Endothelial cell of umbilical vein (primary cell): ENCODE results near the gene ORM2. TPM values are rescaled to one million over a fixed set of nuclear protein-coding genes. Genes with fewer than 3 reads are reported as not detected.
A peak's percentile ranks its signal among the peaks of the same experiment; 100 is the strongest.

Experiments used
- BruUV-seq: library from RNA; stranded (reverse); fragments of 400-500 nt; replicated peaks from 2 replicates; lab custom pipeline; 2021; lab: Mats Ljungman, UMichigan
- CTCF ChIA-PET: fragments of 300-600, 350-600 bp; sonication (Branson Sonifier 250); formaldehyde crosslinking; loops from one replicate; lab custom pipeline; 2021; ENCODE audit warnings: antibody characterized with exemption, inconsistent platforms; lab: Charles Lee
- POLR2A ChIA-PET: fragments of 300-600, 350-600 bp; sonication (Branson Sonifier 250); formaldehyde crosslinking; loops from one replicate; lab custom pipeline; 2021; ENCODE audit warnings: antibody characterized with exemption, inconsistent platforms; lab: Charles Lee
- DNase-seq: peaks from one replicate; pipeline ENCODE4 v3.0.0-alpha.2; 2011; ENCODE audit warnings: low read depth, low spot score
- FAIRE-seq: peaks from 2 replicates; lab custom pipeline; 2011; peaks lifted over from hg19 to GRCh38; lab: Jason Lieb, UNC
- H2AFZ ChIP-seq: 2 replicates; pipeline ENCODE4 v1.6.0; 2012; ENCODE audit warnings: low read depth, low read length, control low read depth, inconsistent platforms
- H3K27ac ChIP-seq: 2 replicates; pipeline ENCODE4 v1.5.1; 2011; ENCODE audit warnings: low read depth, mild to moderate bottlenecking, control low read depth, low read length, moderate library complexity; ENCODE audit not compliant: insufficient read depth
- H3K27me3 ChIP-seq, 2 experiments: 2 replicates each; pipeline versions ENCODE4 v1.6.0 to v1.6.1; 2011; ENCODE audit warnings: low read length in 2 of 2, mixed read lengths in 1 of 2; ENCODE audit not compliant: control insufficient read depth in 2 of 2, insufficient read depth in 2 of 2
- H3K36me3 ChIP-seq, 2 experiments: 2 replicates in 1 of 2; 3 replicates in 1 of 2; pipeline ENCODE4 v1.5.1; 2011; ENCODE audit warnings: low read length in 2 of 2, mild to moderate bottlenecking in 1 of 2, moderate library complexity in 1 of 2; ENCODE audit not compliant: control insufficient read depth in 2 of 2, insufficient read depth in 2 of 2; ENCODE audit errors: extremely low read depth in 1 of 2
- H3K4me1 ChIP-seq: 3 replicates; pipeline ENCODE4 v1.5.1; 2011; ENCODE audit warnings: mild to moderate bottlenecking, low read length; ENCODE audit not compliant: control insufficient read depth, insufficient read depth; ENCODE audit errors: extremely low read depth
- H3K4me2 ChIP-seq: 2 replicates; pipeline ENCODE4 v1.6.1; 2011; ENCODE audit warnings: low read length, control low read depth, mixed read lengths; ENCODE audit not compliant: insufficient read depth
- H3K4me3 ChIP-seq, 3 experiments: fragments of 200-600 bp in 1 of 3; sonication (generic), shearing (Covaris generic) in 1 of 3; replicated peaks in 1 of 3; 2 replicates each; pipeline ENCODE4 v1.5.1; 2011 to 2016; ENCODE audit warnings: control low read depth in 3 of 3, low read length in 3 of 3, mild to moderate bottlenecking in 2 of 3, inconsistent platforms in 1 of 3, low read depth in 1 of 3, moderate library complexity in 1 of 3; ENCODE audit not compliant: insufficient read depth in 1 of 3
- H3K79me2 ChIP-seq: 2 replicates; pipeline ENCODE4 v1.6.0; 2012; ENCODE audit warnings: low read length, inconsistent platforms; ENCODE audit not compliant: control insufficient read depth, insufficient read depth
- H3K9ac ChIP-seq: replicated peaks from 2 replicates; pipeline ENCODE3; 2011; ENCODE audit warnings: low read length, control low read depth; ENCODE audit not compliant: insufficient read depth; ENCODE audit errors: extremely low read depth
- H3K9me1 ChIP-seq: replicated peaks from 3 replicates; pipeline ENCODE4 v1.6.0; 2011; ENCODE audit warnings: mild to moderate bottlenecking, low read length; ENCODE audit not compliant: control insufficient read depth, insufficient read depth; ENCODE audit errors: extremely low read depth
- H3K9me3 ChIP-seq: replicated peaks from 2 replicates; pipeline ENCODE4 v1.5.1; 2012; ENCODE audit warnings: low read length, inconsistent platforms; ENCODE audit not compliant: control insufficient read depth, insufficient read depth
- H4K20me1 ChIP-seq: replicated peaks from 2 replicates; pipeline ENCODE3; 2011; ENCODE audit warnings: mild to moderate bottlenecking, low read length; ENCODE audit not compliant: control insufficient read depth, insufficient read depth; ENCODE audit errors: extremely low read depth
- CTCF ChIP-seq, 2 donors: IDR thresholded peaks; 1 replicate in 1 of 2; 2 replicates in 1 of 2; pipeline ENCODE4 v1.5.1; 2011; ENCODE audit warnings: low read length in 2 of 2, mild to moderate bottlenecking in 2 of 2, moderate library complexity in 2 of 2, control low read depth in 1 of 2, inconsistent platforms in 1 of 2, low read depth in 1 of 2; ENCODE audit not compliant: insufficient read depth in 1 of 2; ENCODE audit errors: extremely low read depth in 1 of 2
- EZH2 ChIP-seq: IDR thresholded peaks from 2 replicates; pipeline ENCODE4 v1.6.1; 2012; ENCODE audit warnings: borderline replicate concordance, low read depth, mild to moderate bottlenecking, moderate library complexity, low read length, inconsistent platforms; ENCODE audit not compliant: severe bottlenecking
- GATA2 ChIP-seq: IDR thresholded peaks from 2 replicates; pipeline ENCODE4 v1.7.0; 2011; ENCODE audit warnings: low read depth, mild to moderate bottlenecking, moderate library complexity, mixed read lengths, low read length; ENCODE audit not compliant: insufficient read length, insufficient read depth
- JUN ChIP-seq: IDR thresholded peaks from 2 replicates; pipeline ENCODE4 v1.6.1; 2011; ENCODE audit warnings: borderline replicate concordance, low read depth; ENCODE audit not compliant: insufficient read length, insufficient read depth
- dilution Hi-C: fragments of 300-500 bp; cut with MboI; formaldehyde crosslinking; loops from one replicate; pipeline ENCODE4 v1.15.0; 2019; ENCODE audit warnings: low sequenced_read_pairs; ENCODE audit not compliant: extremely low pct_ligation_motif_present
- intact Hi-C: fragments of 100-400 bp; cut with micrococcal nuclease; formaldehyde crosslinking; loops from one replicate; pipeline ENCODE4 v1.10.0; 2022
- polyA plus RNA-seq, 4 experiments: library from polyadenylated mRNA; depleted of rRNA in 3 of 4; stranded (reverse) in 3 of 4; unstranded in 1 of 4; fragments of >200 nt; gene quantifications; 2 replicates each; pipeline versions ENCODE4 v1.2.1 to v1.2.3, GENCODE V29; 2011 to 2012; ENCODE audit warnings: missing spikeins in 1 of 4
- total RNA-seq: library from RNA; stranded (reverse); gene quantifications from 2 replicates; pipeline ENCODE4 v1.2.3, GENCODE V29; 2021

Gene ORM2
- total and polyA plus RNA-seq, 2 donors (not counting 3 experiments of a cell fraction or from before 2014, with no cell fraction given): not detected

GRCh38 chr9:114339130-114339908 lies 9.7 kb downstream of the ORM2 start:
- DNase-seq: peak; percentile 29
- FAIRE-seq: peak; percentile 83
- H3K4me2 ChIP-seq: no peak overlapping the region
- H3K9ac ChIP-seq: no peak overlapping the region
- H2AFZ ChIP-seq: no peak overlapping the region
- no peak overlapping the region for H3K4me3 ChIP-seq
- TF ChIP-seq CTCF (IDR thresholded peaks at IDR 0.05; ENCODE audit: extremely low read depth in 1 of 2, insufficient read depth in 1 of 2, low read depth in 1 of 2, low read length in 2 of 2) (peak; percentile 88 to 89), GATA2 (no peak), JUN (no peak), EZH2 (no peak)
- BruUV-seq: no TSS peak
- intact Hi-C loops: loop anchor here (1.0 to 10.0 kb wide), 4 partner anchors 49 to 314 kb away; partner anchors contain the start of gene WHRN
- no peaks in the 10 kb centered on the region for H3K9me3 ChIP-seq
- H3K9me1 ChIP-seq: no peaks in the 10 kb centered on the region
- no peaks in the 10 kb centered on the region for H3K4me1 ChIP-seq
- dilution Hi-C loops: no loop called here
- H4K20me1 ChIP-seq: no peaks in the 10 kb centered on the region
- no peaks in the 10 kb centered on the region for H3K27me3 ChIP-seq
- CTCF ChIA-PET: interaction anchor here (0.8 to 2.4 kb wide), 8 partner anchors 14 to 314 kb away, joined by 3 to 24 read pairs (median 4); partner anchors contain the start of gene AKNA
- no peak overlapping the region for H3K27ac ChIP-seq
- H3K79me2 ChIP-seq: no peaks in the 10 kb centered on the region
- POLR2A ChIA-PET: no interaction called here
- peaks cover 0 to 45% of the 10 kb centered on the region in 2 experiments for H3K36me3 ChIP-seq
